ENCODE data around the gene IRF7.

DNA sequence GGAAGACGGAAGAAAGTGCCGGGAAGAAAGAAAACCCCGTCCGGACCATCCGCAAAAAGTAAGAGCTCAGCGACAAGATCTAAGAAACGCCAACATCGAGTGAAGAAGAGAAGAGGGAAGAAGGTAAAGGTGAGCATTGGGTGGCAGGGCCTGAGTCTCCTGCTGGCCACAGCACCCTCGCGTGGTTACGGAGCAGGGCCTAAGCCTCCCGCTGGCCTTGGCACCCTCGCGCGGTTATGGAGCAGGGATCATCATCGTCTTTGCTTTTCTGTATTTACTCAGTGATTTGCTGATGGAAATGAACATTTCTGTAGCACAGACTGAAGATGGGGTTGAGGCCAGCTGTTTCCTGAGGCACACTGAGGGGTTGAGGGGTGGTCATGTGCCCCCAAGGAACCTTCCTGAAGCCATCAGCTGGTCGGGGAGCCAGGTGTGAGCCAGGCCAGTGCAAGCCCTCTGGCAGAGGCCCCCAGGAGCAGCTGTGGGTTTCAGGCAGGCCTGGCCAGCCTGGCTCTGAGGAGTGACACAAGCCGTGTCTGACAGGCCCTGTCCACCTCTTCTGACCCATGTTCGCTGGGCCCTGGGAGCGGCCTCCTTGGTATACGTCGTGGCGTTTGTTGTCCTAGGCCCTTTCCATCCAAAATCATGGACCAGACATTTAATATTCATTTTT, 14.0 kb downstream of the IRF7 start:
- TF ChIP-seq, protein P1, sequence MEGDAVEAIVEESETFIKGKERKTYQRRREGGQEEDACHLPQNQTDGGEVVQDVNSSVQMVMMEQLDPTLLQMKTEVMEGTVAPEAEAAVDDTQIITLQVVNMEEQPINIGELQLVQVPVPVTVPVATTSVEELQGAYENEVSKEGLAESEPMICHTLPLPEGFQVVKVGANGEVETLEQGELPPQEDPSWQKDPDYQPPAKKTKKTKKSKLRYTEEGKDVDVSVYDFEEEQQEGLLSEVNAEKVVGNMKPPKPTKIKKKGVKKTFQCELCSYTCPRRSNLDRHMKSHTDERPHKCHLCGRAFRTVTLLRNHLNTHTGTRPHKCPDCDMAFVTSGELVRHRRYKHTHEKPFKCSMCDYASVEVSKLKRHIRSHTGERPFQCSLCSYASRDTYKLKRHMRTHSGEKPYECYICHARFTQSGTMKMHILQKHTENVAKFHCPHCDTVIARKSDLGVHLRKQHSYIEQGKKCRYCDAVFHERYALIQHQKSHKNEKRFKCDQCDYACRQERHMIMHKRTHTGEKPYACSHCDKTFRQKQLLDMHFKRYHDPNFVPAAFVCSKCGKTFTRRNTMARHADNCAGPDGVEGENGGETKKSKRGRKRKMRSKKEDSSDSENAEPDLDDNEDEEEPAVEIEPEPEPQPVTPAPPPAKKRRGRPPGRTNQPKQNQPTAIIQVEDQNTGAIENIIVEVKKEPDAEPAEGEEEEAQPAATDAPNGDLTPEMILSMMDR (IDR thresholded peaks at IDR 0.05), result no peak
- TF ChIP-seq POLR2AphosphoS5 (IDR thresholded peaks at IDR 0.05), result no peak

Data from transverse colon (tissue), 4 donors.